ENCODE results near the gene THG1L.

GRCh38 chr5:157719245-157719644 is 12.0 kb upstream of the THG1L start:
- no peak for TF ChIP-seq EZH2phosphoT487 (IDR thresholded peaks at IDR 0.05; ENCODE audit: borderline replicate concordance)
- TF ChIP-seq, protein P1, sequence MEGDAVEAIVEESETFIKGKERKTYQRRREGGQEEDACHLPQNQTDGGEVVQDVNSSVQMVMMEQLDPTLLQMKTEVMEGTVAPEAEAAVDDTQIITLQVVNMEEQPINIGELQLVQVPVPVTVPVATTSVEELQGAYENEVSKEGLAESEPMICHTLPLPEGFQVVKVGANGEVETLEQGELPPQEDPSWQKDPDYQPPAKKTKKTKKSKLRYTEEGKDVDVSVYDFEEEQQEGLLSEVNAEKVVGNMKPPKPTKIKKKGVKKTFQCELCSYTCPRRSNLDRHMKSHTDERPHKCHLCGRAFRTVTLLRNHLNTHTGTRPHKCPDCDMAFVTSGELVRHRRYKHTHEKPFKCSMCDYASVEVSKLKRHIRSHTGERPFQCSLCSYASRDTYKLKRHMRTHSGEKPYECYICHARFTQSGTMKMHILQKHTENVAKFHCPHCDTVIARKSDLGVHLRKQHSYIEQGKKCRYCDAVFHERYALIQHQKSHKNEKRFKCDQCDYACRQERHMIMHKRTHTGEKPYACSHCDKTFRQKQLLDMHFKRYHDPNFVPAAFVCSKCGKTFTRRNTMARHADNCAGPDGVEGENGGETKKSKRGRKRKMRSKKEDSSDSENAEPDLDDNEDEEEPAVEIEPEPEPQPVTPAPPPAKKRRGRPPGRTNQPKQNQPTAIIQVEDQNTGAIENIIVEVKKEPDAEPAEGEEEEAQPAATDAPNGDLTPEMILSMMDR (conservative IDR thresholded peaks at IDR 0.05; ENCODE audit: low read length) = no peak
